ENCODE measurements around the gene DPP9.

DNA sequence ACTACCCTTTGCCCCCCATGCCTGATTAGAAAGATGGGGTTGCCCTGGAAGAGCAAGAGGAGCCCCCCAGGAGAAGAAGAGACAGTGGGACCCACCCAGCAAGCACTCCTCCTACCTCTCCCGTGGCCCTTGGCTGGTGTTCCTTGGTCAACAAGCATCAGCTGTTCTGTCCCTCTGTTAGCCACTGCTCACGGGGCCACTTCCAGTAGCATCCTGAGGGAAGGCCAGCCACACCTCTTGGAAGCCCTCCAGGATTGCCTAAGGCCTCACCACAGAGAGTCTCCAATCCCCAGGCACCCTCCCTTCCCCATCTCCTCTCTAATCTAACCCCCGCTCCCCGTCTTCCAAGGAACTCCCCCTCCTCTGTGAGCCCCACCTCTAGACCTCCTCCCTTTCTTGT lies 15.1 kb upstream of the DPP9 start:
- TF ChIP-seq POLR2AphosphoS5 (IDR thresholded peaks at IDR 0.05; ENCODE audit: borderline replicate concordance, low read depth, low read length) (no peak), EZH2 (IDR thresholded peaks at IDR 0.05) (no peak)

Measured in SK-N-MC (cell line).